ENCODE data around the gene VAV2.

The VAV2 gene

GRCh38 chr9:133846483-133847090 is 145.5 kb downstream of the VAV2 start:
- no peaks in the 10 kb centered on the region for H3K9me3 ChIP-seq (ENCODE audit: control insufficient read depth, low read depth, low read length)
- H3K9ac ChIP-seq (ENCODE audit: low read length) = no peak overlapping the region
- H3K27me3 ChIP-seq (ENCODE audit: control insufficient read depth, insufficient read depth, low read length) = no peaks in the 10 kb centered on the region
- peaks cover 8% of the 10 kb centered on the region for H3K4me1 ChIP-seq (ENCODE audit: control insufficient read depth, low read depth, low read length)
- no peak overlapping the region for H3K4me3 ChIP-seq (ENCODE audit: low read length)
- H3K36me3 ChIP-seq (ENCODE audit: control insufficient read depth, low read depth, low read length) = no peaks in the 10 kb centered on the region
- H3K27ac ChIP-seq (ENCODE audit: low read length) = no peak overlapping the region

DNA sequence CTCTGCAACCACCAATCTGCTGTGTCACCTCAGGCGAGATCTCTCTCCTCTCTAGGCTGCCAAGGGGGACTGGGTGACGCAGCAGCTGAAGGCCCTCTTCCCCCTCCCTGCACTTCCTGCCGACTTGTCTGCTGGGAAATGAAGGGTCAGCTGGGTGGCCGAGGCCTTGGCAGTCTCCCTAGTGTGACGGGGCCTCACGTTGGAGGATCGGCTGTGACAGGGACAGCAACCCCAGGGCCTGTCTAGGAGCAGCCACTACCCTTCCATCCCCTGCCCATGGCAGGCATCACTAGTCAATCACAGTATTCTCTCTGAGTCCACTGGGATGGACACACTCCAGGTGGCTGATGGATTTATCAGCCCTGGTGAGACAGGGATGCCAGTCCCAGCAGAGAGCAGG is 146.7 kb downstream of the VAV2 start:
- no peaks in the 10 kb centered on the region for H3K9me3 ChIP-seq (ENCODE audit: control insufficient read depth, low read depth, low read length)
- H3K4me1 ChIP-seq (ENCODE audit: control insufficient read depth, low read depth, low read length) = peaks cover 9% of the 10 kb centered on the region
- H3K4me3 ChIP-seq (ENCODE audit: low read length) = no peak overlapping the region
- H3K27me3 ChIP-seq (ENCODE audit: control insufficient read depth, insufficient read depth, low read length) = no peaks in the 10 kb centered on the region
- H3K36me3 ChIP-seq (ENCODE audit: control insufficient read depth, low read depth, low read length) = no peaks in the 10 kb centered on the region
- H3K9ac ChIP-seq (ENCODE audit: low read length) = no peak overlapping the region
- H3K27ac ChIP-seq (ENCODE audit: low read length) = no peak overlapping the region

DNA sequence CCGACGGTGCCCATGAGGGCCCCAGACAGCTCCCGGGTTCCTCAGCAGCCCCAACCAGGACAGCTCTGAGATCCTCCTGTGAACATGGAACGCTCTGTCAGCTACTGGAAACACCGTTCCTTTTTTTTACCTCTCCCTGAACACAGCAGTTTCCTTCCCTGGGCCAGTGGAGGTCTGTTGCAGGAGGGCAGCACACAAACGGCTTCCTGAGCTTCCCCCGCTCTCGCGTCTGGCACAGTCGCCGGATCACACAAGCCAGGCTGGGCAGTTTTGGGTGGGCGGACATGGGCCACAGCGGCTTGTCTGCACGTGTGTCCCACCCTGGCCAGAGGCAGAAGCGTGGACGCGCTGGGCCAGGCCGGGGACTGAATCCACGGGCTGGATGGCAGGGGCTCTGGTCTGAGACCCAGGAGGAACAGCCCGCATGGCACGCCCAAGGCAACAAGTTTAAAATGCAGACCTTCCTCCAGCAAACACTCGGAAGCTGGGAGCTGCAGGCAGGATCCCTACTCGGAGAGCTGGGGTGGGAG is 147.2 kb downstream of the VAV2 start:
- Histone ChIP-seq H3K4me1 (ENCODE audit: control insufficient read depth, low read depth, low read length) (peaks cover 14% of the 10 kb centered on the region), H3K36me3 (ENCODE audit: control insufficient read depth, low read depth, low read length) (no peaks in the 10 kb centered on the region), H3K27ac (ENCODE audit: low read length) (no peak overlapping the region), H3K9ac (ENCODE audit: low read length) (no peak overlapping the region), H3K9me3 (ENCODE audit: control insufficient read depth, low read depth, low read length) (no peaks in the 10 kb centered on the region), H3K27me3 (ENCODE audit: control insufficient read depth, insufficient read depth, low read length) (no peaks in the 10 kb centered on the region), H3K4me3 (ENCODE audit: low read length) (no peak overlapping the region)

DNA sequence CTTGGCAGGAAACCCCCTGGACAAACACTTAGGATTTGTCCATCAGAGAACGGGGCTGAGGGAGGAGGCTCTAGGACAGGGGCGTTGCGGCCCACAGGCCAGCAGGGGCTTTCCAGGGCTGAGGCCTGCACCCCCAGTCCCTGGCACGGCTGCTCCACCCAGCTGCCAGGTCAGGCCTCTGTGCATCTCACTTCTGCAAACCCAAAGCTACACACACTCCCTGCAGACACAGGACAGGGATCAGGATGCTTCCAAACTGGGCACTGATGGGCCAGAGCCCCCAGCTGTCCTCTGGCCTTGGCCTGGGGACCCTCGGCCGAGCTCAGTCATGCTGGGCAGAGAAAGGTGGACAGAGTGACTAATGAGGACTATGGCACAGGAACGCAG is 147.7 kb downstream of the VAV2 start:
- Histone ChIP-seq H3K9ac (ENCODE audit: low read length) (no peak overlapping the region), H3K27me3 (ENCODE audit: control insufficient read depth, insufficient read depth, low read length) (no peaks in the 10 kb centered on the region), H3K36me3 (ENCODE audit: control insufficient read depth, low read depth, low read length) (no peaks in the 10 kb centered on the region), H3K4me1 (ENCODE audit: control insufficient read depth, low read depth, low read length) (peaks cover 20% of the 10 kb centered on the region), H3K4me3 (ENCODE audit: low read length) (no peak overlapping the region), H3K9me3 (ENCODE audit: control insufficient read depth, low read depth, low read length) (no peaks in the 10 kb centered on the region), H3K27ac (ENCODE audit: low read length) (no peak overlapping the region)

GRCh38 chr9:133843751-133844397 is 148.2 kb downstream of the VAV2 start:
- no peak overlapping the region for H3K4me3 ChIP-seq (ENCODE audit: low read length)
- no peaks in the 10 kb centered on the region for H3K27me3 ChIP-seq (ENCODE audit: control insufficient read depth, insufficient read depth, low read length)
- no peak overlapping the region for H3K27ac ChIP-seq (ENCODE audit: low read length)
- no peaks in the 10 kb centered on the region for H3K36me3 ChIP-seq (ENCODE audit: control insufficient read depth, low read depth, low read length)
- no peak overlapping the region for H3K9ac ChIP-seq (ENCODE audit: low read length)
- no peaks in the 10 kb centered on the region for H3K9me3 ChIP-seq (ENCODE audit: control insufficient read depth, low read depth, low read length)
- H3K4me1 ChIP-seq (ENCODE audit: control insufficient read depth, low read depth, low read length) = peaks cover 20% of the 10 kb centered on the region

DNA sequence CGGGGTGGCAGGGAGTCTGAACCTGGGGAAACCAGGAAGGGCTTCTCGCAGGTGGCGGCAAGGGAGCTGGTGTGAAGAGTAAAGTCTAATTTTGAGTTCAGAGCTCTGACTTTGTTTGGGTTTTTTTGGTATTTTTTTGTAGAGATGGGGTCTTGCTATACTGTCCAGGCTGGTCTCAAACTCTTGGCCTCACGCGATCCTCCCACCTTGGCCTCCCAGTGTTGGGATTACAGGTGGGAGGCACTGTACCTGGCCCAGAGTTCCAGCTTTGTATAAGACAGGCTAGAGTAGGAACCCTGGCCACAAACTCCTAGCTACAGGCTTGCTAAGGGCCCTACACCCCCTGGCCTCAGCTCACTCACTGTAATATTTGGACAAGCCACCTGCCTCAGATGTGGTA is 148.9 kb downstream of the VAV2 start:
- Histone ChIP-seq H3K4me3 (ENCODE audit: low read length) (no peak overlapping the region), H3K27me3 (ENCODE audit: control insufficient read depth, insufficient read depth, low read length) (no peaks in the 10 kb centered on the region), H3K9me3 (ENCODE audit: control insufficient read depth, low read depth, low read length) (no peaks in the 10 kb centered on the region), H3K27ac (ENCODE audit: low read length) (no peak overlapping the region), H3K9ac (ENCODE audit: low read length) (no peak overlapping the region), H3K36me3 (ENCODE audit: control insufficient read depth, low read depth, low read length) (no peaks in the 10 kb centered on the region), H3K4me1 (ENCODE audit: control insufficient read depth, low read depth, low read length) (peaks cover 20% of the 10 kb centered on the region)

DNA sequence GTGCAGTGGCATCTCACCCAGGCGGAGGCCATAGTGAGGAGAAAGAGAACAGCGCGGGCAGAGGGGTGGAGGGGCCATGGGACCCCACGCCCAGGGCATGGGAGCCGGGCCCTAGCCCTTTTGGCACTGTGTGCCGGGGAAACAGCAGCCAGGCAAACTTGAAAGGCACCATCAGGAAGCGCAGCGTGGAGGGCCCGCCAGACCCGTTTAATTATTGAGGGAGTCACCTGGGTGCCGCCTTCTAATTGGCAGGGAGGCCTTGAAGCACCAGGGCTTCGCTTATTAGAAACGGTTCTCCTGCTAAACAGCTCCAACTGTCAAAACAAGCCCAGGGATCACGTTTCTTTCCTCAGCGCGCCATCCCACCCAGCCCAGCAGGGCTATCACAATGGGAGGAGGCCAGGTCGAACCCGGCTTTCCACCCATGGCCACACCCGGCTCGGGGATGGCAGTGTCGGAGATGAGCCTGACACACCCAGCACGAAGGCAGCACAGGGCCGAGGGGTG is 149.3 kb downstream of the VAV2 start:
- no peak overlapping the region for H3K4me3 ChIP-seq (ENCODE audit: low read length)
- no peaks in the 10 kb centered on the region for H3K27me3 ChIP-seq (ENCODE audit: control insufficient read depth, insufficient read depth, low read length)
- H3K36me3 ChIP-seq (ENCODE audit: control insufficient read depth, low read depth, low read length) = no peaks in the 10 kb centered on the region
- H3K27ac ChIP-seq (ENCODE audit: low read length) = no peak overlapping the region
- no peaks in the 10 kb centered on the region for H3K9me3 ChIP-seq (ENCODE audit: control insufficient read depth, low read depth, low read length)
- peaks cover 20% of the 10 kb centered on the region for H3K4me1 ChIP-seq (ENCODE audit: control insufficient read depth, low read depth, low read length)
- H3K9ac ChIP-seq (ENCODE audit: low read length) = no peak overlapping the region

- H3K27ac ChIP-seq (ENCODE audit: low read length) = no peak overlapping the region
- no peaks in the 10 kb centered on the region for H3K27me3 ChIP-seq (ENCODE audit: control insufficient read depth, insufficient read depth, low read length)
- H3K9ac ChIP-seq (ENCODE audit: low read length) = no peak overlapping the region
- no peak overlapping the region for H3K4me3 ChIP-seq (ENCODE audit: low read length)
- no peaks in the 10 kb centered on the region for H3K9me3 ChIP-seq (ENCODE audit: control insufficient read depth, low read depth, low read length)
- peaks cover 20% of the 10 kb centered on the region for H3K4me1 ChIP-seq (ENCODE audit: control insufficient read depth, low read depth, low read length)
- no peaks in the 10 kb centered on the region for H3K36me3 ChIP-seq (ENCODE audit: control insufficient read depth, low read depth, low read length)
Observed at GRCh38 chr9:133842174-133842573, 149.9 kb downstream of the VAV2 start.

GRCh38 chr9:133841167-133841812 is 150.8 kb downstream of the VAV2 start:
- H3K27me3 ChIP-seq (ENCODE audit: control insufficient read depth, insufficient read depth, low read length) = no peaks in the 10 kb centered on the region
- no peak overlapping the region for H3K4me3 ChIP-seq (ENCODE audit: low read length)
- peaks cover 20% of the 10 kb centered on the region for H3K4me1 ChIP-seq (ENCODE audit: control insufficient read depth, low read depth, low read length)
- H3K27ac ChIP-seq (ENCODE audit: low read length) = no peak overlapping the region
- no peak overlapping the region for H3K9ac ChIP-seq (ENCODE audit: low read length)
- H3K36me3 ChIP-seq (ENCODE audit: control insufficient read depth, low read depth, low read length) = no peaks in the 10 kb centered on the region
- no peaks in the 10 kb centered on the region for H3K9me3 ChIP-seq (ENCODE audit: control insufficient read depth, low read depth, low read length)

- H3K9me3 ChIP-seq (ENCODE audit: control insufficient read depth, low read depth, low read length) = no peaks in the 10 kb centered on the region
- no peaks in the 10 kb centered on the region for H3K27me3 ChIP-seq (ENCODE audit: control insufficient read depth, insufficient read depth, low read length)
- H3K36me3 ChIP-seq (ENCODE audit: control insufficient read depth, low read depth, low read length) = no peaks in the 10 kb centered on the region
- no peak overlapping the region for H3K27ac ChIP-seq (ENCODE audit: low read length)
- H3K4me1 ChIP-seq (ENCODE audit: control insufficient read depth, low read depth, low read length) = peaks cover 26% of the 10 kb centered on the region
- H3K9ac ChIP-seq (ENCODE audit: low read length) = no peak overlapping the region
- H3K4me3 ChIP-seq (ENCODE audit: low read length) = no peak overlapping the region
Observed at GRCh38 chr9:133839822-133840329, 152.2 kb downstream of the VAV2 start.

DNA sequence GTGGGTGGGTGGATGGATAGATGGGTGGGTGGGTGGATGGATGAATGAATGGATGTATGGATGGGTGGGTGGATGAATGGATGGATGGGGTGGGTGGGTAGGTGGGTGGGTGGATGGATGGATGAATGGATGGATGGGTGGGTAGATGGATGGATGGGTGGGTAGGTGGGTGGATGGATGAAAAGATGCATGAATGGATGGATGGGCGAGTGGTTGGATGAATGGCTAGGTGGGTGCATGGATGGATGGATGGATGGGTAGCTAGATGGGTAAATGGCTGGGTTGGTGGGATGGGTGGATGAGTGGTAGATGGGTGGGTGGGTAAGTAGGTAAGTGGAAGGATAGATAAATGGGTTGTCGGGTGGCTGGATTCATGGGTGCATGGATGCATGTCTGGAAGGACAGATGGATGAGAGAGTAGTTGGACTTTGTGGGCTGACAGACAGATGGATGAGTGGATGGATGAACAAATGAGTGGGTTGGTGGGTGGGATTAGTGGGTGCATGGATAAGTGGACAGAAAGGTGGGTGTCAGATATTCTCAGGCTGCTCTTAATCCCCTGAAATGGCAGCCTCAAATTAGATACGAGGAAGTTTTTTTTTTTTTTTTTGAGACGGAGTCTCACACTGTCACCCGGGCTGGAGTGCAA is 153.1 kb downstream of the VAV2 start:
- Histone ChIP-seq H3K9me3 (ENCODE audit: control insufficient read depth, low read depth, low read length) (no peaks in the 10 kb centered on the region), H3K36me3 (ENCODE audit: control insufficient read depth, low read depth, low read length) (no peaks in the 10 kb centered on the region), H3K4me1 (ENCODE audit: control insufficient read depth, low read depth, low read length) (peaks cover 26% of the 10 kb centered on the region), H3K27ac (ENCODE audit: low read length) (no peak overlapping the region), H3K4me3 (ENCODE audit: low read length) (no peak overlapping the region), H3K9ac (ENCODE audit: low read length) (no peak overlapping the region), H3K27me3 (ENCODE audit: control insufficient read depth, insufficient read depth, low read length) (no peaks in the 10 kb centered on the region)
